Upper lobe of left lung (tissue), 4 donors: ENCODE results near the gene CYSTM1.

Source experiments
- EP300 ChIP-seq, 4 donors: sonication (generic); formaldehyde crosslinking; IDR thresholded peaks; one replicate each; pipeline ENCODE4 v1.5.1; 2017; ENCODE audit warnings: antibody characterized with exemption in 4 of 4, control low read depth in 2 of 4
- POLR2A ChIP-seq, 4 donors: fragments of 450-650 bp; IDR thresholded peaks; one replicate each; pipeline ENCODE4 v1.5.1; 2016 to 2017; ENCODE audit warnings: antibody characterized with exemption in 4 of 4, mild to moderate bottlenecking in 2 of 4
- POLR2AphosphoS5 ChIP-seq, 2 donors: sonication (generic); formaldehyde crosslinking; IDR thresholded peaks; one replicate each; pipeline ENCODE4 v1.5.1; 2017; ENCODE audit warnings: antibody characterized with exemption in 2 of 2
- TF ChIP-seq, protein P1 (sequence below), 6 experiments: fragments of 450-650 bp in 4 of 6; fragments of 200-600 bp in 2 of 6; sonication (generic) in 2 of 6; IDR thresholded peaks; one replicate each; pipeline ENCODE4 v1.5.1; 2016 to 2019; ENCODE audit warnings: antibody characterized with exemption in 6 of 6

- TF ChIP-seq, protein P1, sequence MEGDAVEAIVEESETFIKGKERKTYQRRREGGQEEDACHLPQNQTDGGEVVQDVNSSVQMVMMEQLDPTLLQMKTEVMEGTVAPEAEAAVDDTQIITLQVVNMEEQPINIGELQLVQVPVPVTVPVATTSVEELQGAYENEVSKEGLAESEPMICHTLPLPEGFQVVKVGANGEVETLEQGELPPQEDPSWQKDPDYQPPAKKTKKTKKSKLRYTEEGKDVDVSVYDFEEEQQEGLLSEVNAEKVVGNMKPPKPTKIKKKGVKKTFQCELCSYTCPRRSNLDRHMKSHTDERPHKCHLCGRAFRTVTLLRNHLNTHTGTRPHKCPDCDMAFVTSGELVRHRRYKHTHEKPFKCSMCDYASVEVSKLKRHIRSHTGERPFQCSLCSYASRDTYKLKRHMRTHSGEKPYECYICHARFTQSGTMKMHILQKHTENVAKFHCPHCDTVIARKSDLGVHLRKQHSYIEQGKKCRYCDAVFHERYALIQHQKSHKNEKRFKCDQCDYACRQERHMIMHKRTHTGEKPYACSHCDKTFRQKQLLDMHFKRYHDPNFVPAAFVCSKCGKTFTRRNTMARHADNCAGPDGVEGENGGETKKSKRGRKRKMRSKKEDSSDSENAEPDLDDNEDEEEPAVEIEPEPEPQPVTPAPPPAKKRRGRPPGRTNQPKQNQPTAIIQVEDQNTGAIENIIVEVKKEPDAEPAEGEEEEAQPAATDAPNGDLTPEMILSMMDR (IDR thresholded peaks at IDR 0.05) = no peak
- TF ChIP-seq POLR2AphosphoS5 (IDR thresholded peaks at IDR 0.05) (no peak), EP300 (IDR thresholded peaks at IDR 0.05) (no peak), POLR2A (IDR thresholded peaks at IDR 0.05) (no peak)
Observed at GRCh38 chr5:140136624-140137023, 38.4 kb upstream of the CYSTM1 start.
